Measurements from ENCODE around the gene ADRA2A. TPM values are rescaled to one million over a fixed set of nuclear protein-coding genes. Genes with fewer than 3 reads are reported as not detected.

ADRA2A gene
- total RNA-seq, 1 donor from 2014 or later, result 0.07 TPM

DNA sequence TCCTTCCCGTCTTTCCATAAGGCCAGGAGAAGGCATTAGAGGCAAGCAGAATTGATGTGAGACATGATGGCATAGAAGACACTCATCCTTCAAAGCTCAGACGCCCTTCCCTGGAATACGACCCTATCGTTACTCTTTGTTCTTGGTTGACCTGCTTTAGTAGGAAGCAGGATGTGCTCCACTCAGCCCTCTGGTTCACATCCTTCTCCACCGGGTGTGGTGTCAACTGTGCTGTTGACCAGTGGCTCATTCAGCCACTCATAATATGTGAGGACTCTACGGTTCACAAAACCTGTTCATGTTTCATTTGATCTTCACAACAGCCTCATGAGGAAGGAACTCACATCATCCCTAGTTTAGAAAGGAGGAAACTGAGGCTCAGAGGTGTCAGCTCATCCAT is 47.1 kb downstream of the ADRA2A start:
- no peak for DNase-seq (ENCODE audit: low spot score)
- Mint-ChIP-seq H3K27me3 (ENCODE audit: low read depth) (peaks cover 16% of the 10 kb centered on the region), H3K4me1 (ENCODE audit: low read depth) (no peaks in the 10 kb centered on the region), H3K36me3 (ENCODE audit: low read depth) (no peaks in the 10 kb centered on the region), H3K9me3 (ENCODE audit: low read depth) (peaks cover 3% of the 10 kb centered on the region), H3K27ac (ENCODE audit: unreplicated experiment) (no peak overlapping the region), H3K4me3 (ENCODE audit: unreplicated experiment) (no peak overlapping the region)
- TF ChIP-seq, protein P1, sequence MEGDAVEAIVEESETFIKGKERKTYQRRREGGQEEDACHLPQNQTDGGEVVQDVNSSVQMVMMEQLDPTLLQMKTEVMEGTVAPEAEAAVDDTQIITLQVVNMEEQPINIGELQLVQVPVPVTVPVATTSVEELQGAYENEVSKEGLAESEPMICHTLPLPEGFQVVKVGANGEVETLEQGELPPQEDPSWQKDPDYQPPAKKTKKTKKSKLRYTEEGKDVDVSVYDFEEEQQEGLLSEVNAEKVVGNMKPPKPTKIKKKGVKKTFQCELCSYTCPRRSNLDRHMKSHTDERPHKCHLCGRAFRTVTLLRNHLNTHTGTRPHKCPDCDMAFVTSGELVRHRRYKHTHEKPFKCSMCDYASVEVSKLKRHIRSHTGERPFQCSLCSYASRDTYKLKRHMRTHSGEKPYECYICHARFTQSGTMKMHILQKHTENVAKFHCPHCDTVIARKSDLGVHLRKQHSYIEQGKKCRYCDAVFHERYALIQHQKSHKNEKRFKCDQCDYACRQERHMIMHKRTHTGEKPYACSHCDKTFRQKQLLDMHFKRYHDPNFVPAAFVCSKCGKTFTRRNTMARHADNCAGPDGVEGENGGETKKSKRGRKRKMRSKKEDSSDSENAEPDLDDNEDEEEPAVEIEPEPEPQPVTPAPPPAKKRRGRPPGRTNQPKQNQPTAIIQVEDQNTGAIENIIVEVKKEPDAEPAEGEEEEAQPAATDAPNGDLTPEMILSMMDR (IDR thresholded peaks at IDR 0.05), result no peak

DNA sequence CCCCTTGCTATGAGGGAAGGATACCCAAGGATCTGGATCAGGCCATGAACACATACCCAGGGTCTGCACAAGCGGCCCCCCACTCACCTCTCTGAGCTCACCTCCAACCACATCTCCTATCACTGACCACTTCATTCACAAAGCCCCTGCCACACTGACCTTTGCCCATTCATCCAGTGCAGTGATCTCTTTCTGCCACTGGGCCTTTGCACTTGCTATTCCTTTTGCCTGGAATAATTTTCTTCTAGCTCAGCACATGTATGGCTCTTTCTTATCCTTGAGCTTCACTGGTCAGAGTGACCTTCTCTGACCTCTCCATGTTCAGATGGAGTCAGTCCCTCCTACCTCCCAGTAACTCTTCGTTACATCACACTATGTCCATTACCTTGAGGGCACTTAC is 48.3 kb downstream of the ADRA2A start:
- DNase-seq (ENCODE audit: low spot score), result no peak
- Mint-ChIP-seq H3K9me3 (ENCODE audit: low read depth) (peaks cover 3% of the 10 kb centered on the region), H3K27ac (ENCODE audit: unreplicated experiment) (no peak overlapping the region), H3K4me3 (ENCODE audit: unreplicated experiment) (no peak overlapping the region), H3K4me1 (ENCODE audit: low read depth) (no peaks in the 10 kb centered on the region), H3K36me3 (ENCODE audit: low read depth) (no peaks in the 10 kb centered on the region), H3K27me3 (ENCODE audit: low read depth) (peaks cover 15% of the 10 kb centered on the region)
- TF ChIP-seq, protein P1 (IDR thresholded peaks at IDR 0.05), result no peak

DNA sequence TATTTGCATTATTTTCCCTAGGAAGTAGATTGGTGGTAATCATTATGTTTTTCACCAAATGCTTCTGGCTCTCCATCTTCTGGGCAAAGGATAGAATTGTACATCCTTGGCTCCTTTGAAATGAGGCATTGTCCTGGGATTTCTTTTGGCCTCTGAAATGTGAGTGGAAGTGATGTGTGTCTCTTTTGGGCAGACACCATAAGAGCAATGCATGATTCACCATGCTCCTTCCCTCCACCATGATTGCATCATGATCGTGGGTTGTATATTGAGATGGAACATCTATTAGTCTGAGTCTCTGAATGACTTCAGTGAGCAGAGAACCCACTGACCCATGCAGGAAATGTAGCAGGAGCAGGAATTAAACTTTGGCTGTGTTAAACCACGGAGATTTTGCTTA is 49.2 kb downstream of the ADRA2A start:
- no peak for DNase-seq (ENCODE audit: low spot score)
- H3K4me3 Mint-ChIP-seq (ENCODE audit: unreplicated experiment), result no peak overlapping the region
- no peaks in the 10 kb centered on the region for H3K36me3 Mint-ChIP-seq (ENCODE audit: low read depth)
- peaks cover 3% of the 10 kb centered on the region for H3K9me3 Mint-ChIP-seq (ENCODE audit: low read depth)
- TF ChIP-seq, protein P1 (IDR thresholded peaks at IDR 0.05), result no peak
- H3K4me1 Mint-ChIP-seq (ENCODE audit: low read depth), result no peaks in the 10 kb centered on the region
- H3K27ac Mint-ChIP-seq (ENCODE audit: unreplicated experiment), result no peak overlapping the region
- peaks cover 17% of the 10 kb centered on the region for H3K27me3 Mint-ChIP-seq (ENCODE audit: low read depth)

DNA sequence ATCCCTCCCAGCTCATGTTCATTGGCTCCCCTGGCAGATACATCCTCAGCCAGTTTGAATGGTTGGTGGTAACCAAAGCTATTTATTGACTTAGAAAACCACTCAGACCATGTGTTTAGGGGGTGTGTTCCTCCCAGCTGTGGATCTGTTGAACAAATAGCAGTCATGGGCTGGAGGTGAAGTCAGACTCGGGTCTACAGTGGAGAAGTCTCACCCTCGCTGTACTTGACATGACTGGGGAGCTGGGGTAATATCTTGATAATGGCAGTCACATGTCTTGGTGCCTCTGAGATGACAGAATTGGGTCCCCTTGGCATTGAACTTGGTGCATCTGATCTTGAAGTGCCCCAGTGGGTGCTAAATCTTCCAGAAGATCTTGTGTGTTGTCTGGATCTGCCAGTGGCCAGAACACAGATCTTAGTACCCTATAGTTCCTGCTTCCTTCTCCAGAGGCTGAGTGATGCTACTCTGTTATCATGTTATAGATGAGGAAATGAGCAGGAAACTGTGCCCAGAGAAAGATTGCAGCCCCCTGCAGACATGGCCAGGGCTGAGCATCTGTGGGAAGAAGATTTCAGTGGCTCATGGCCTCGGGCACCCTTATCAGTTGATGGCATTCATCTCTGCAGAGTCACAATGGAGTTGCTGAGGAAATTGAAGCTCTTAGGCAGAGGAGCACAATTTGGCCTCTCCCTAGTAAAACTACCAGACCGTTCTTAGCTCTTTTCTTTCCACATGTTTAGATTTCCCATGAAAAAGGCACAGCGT is 50.4 kb downstream of the ADRA2A start:
- H3K36me3 Mint-ChIP-seq (ENCODE audit: low read depth), result no peaks in the 10 kb centered on the region
- H3K4me1 Mint-ChIP-seq (ENCODE audit: low read depth), result no peaks in the 10 kb centered on the region
- TF ChIP-seq, protein P1 (IDR thresholded peaks at IDR 0.05), result no peak
- no peak overlapping the region for H3K27ac Mint-ChIP-seq (ENCODE audit: unreplicated experiment)
- peaks cover 15% of the 10 kb centered on the region for H3K27me3 Mint-ChIP-seq (ENCODE audit: low read depth)
- DNase-seq (ENCODE audit: low spot score), result no peak
- H3K4me3 Mint-ChIP-seq (ENCODE audit: unreplicated experiment), result no peak overlapping the region
- peaks cover 3% of the 10 kb centered on the region for H3K9me3 Mint-ChIP-seq (ENCODE audit: low read depth)

DNA sequence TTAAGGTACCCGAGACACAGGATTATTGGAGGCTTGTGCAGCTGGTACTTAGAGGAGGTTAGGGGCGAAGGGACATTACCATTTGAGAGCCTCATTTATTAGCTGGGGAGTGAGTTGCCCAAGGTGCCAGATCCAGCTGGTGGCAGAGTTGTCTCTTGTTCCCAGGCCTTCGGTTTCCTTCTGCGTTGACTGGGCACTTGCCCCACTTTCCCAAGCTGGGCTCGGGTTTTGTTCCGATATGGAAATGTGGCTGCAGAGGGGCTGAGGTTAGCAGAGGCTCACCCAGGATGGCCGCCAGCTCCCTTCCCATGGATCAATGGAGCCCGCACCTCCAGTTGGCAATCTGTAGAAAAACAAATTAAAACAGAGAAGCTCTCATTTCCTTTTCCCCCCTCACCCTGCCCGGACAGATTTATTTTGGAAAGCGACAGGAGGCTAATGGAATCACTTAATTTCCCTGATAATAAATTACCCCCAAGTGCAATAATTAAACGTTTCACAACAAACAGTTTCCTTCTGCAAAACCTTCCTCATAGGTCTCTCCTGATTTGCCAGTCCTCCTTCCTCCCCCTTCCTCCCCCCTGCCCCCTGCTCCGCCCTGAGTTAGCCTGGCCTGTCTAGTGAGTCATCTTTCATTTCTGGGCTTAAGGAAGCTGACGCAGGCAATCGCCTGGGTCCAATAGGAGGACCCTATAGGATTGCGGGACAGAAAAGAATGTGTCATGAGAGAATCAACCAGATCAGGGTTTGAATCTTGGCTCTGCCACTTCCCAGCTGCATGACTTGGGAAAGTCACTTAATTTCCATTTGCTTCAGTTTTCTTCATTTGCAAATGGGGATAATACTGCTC is 51.7 kb downstream of the ADRA2A start:
- Mint-ChIP-seq H3K27ac (ENCODE audit: unreplicated experiment) (no peak overlapping the region), H3K4me1 (ENCODE audit: low read depth) (no peaks in the 10 kb centered on the region), H3K4me3 (ENCODE audit: unreplicated experiment) (no peak overlapping the region), H3K27me3 (ENCODE audit: low read depth) (peaks cover 22% of the 10 kb centered on the region), H3K9me3 (ENCODE audit: low read depth) (peaks cover 12% of the 10 kb centered on the region), H3K36me3 (ENCODE audit: low read depth) (peaks cover 2% of the 10 kb centered on the region)
- TF ChIP-seq, protein P1 (IDR thresholded peaks at IDR 0.05), result no peak
- DNase-seq (ENCODE audit: low spot score), result no peak
